NCI-H2227 (cell line): Measurements from ENCODE around the gene GASK1A.

Experiments
- DNase-seq: peaks from one replicate; lab custom pipeline; 2025; ENCODE audit not compliant: unreplicated experiment; lab: John Stamatoyannopoulos, UW

GASK1A gene

DNA sequence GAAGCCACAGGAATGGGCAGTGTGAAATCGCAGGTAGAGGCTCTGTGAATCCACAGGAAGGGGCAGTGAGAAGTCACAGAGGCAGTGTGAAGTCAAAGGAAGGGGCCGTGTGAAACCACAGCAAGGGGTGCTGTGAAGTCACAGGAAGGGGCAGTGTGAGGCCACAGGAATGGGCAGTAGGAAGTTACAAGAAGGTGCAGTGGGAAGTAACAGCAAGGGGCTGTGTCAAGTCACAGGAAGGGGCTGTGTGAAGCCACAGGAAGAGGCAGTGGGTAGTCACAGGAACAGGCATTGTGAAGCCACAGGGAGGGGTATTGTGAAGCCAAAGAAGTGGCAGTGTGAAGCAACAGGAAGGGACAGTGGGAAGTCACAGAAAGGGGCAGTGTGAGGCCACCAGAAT, 34.1 kb downstream of the GASK1A start:
- DNase-seq, result no peak

GRCh38 chr3:43013743-43014155, 34.6 kb downstream of the GASK1A start:
- no peak for DNase-seq

DNA sequence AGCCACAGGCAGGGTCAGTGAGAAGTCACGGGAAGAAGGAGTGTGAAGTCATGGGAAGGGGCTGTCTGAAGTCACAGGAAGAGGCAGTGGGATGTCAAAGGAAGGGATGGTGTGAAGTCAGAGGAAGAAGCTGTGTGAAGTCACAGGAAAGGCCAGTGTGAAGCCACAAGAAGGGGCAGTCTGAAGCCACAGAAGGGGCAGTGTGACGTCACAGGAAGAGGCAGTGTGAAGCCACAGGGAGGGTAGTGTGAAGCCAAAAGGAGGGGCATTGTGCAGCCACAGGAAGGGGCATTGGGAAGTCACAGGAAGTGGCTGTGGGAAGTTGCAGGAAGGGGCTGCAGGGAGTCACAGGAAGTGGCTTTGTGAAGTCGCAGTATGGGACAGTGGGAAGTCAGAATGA, 35.1 kb downstream of the GASK1A start:
- DNase-seq, result no peak

DNA sequence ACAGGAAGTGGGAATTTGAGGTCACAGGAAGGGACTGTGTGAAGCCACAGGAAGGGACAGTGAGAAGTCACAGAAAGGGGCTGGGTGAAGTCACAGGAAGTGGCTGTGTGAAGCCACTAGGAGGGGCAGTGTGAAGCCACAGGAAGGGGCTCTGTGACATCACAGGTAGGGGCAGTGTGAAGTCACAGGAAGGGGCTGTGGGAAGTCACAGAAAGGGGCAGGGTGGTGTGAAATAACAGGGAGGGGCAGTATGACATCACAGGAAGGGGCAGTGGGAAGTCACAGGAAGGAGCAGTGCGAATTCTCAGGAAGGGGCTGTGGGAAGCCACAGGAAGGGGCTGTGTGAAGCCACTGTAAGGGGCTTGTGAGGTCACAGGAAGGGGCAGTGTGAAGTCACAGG, 35.8 kb downstream of the GASK1A start:
- no peak for DNase-seq

DNA sequence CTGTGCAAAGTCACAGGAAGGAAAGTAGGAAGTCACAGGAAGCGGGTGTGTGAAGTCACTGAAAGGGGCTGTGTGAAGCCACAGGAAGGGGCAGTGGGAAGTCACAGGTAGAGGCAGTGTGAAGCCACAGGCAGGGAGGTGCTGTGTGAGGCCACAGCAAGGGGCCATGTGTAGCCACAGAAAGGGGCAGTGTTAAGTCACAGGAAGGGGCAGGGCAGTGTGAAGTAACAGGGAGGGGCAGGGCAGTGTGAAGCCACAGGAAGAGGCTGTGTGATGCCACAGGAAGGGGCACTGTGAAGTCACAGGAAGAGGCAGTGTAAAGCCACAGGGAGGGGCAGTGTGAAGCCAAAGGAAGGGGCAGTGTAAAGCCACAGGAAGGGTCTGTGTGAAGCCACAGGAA, 36.5 kb downstream of the GASK1A start:
- no peak for DNase-seq

DNA sequence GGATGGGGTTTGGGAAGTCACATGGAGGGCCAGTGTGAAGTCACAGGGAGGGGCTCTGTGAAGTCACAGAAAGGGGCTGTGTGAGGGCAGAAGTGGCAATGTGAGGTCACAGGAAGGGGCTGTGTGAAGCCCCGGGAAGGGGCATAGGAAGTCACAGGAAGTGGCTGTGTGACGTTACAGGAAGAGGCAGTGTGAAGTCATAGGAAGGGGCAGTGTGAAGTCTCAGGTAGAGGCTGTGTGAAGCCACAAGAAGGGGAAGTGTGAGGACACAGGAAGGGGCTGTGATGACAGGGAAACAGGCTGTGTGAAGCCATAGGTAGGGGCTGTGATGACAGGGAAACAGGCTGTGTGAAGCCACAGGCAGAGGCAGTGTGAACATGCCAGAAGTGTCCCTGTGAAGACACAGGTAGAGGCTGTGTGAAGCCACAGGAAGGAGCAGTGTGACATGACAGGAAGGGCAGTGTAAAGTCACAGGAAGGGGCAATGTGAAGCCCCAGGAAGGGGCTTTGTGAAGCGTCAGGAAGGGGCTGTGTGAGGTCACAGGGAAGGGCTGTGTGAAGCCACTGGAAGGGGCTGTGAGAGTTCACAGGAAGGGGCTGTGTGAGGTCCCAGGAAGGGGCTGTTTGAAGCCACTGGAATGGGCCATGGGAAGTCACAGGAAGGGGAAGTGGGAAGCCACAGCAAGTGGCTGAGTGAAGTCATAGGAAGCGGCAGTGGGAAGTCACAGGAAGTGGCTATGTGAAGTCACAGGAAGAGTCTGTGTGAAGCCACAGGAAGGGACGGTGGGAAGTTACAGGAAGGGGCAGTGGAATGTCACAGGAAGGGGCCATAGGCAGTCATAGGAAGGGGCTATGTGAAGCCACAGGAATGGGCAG, 37.1 kb downstream of the GASK1A start:
- no peak for DNase-seq

- DNase-seq, result no peak
These were observed 37.9 kb downstream of the GASK1A start for GRCh38 chr3:43017004-43017403.

DNA sequence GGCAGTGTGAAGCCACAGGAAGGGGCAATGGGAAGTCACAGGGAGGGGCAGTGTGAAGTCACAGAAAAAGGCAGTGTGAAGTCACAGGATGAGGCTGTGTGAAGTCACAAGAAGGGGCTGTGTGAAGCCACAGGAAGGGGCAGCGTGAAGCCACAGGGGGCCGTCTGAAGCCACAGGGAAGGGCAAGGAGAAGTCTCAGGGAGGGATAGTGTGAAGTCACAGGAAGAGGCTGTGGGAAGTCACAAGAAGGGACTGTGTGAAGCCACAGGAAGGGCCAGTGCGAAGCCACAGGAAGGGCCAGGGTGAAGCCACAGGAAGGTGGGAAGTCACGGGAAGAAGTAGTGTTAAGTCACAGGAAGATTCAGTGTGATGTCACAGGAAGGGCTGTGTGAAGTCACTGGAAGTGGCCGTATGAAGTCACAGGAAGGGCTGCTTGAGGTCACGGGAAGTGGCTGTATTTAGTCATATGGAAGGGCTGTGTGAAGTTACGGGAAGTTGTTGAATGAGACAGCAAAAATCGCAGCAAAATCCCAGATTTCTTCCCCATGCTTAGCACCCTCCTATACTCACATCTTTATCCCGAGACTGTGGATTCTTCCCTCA, 38.6 kb downstream of the GASK1A start:
- no peak for DNase-seq

GRCh38 chr3:43018246-43018645, 39.1 kb downstream of the GASK1A start:
- DNase-seq, result no peak

DNA sequence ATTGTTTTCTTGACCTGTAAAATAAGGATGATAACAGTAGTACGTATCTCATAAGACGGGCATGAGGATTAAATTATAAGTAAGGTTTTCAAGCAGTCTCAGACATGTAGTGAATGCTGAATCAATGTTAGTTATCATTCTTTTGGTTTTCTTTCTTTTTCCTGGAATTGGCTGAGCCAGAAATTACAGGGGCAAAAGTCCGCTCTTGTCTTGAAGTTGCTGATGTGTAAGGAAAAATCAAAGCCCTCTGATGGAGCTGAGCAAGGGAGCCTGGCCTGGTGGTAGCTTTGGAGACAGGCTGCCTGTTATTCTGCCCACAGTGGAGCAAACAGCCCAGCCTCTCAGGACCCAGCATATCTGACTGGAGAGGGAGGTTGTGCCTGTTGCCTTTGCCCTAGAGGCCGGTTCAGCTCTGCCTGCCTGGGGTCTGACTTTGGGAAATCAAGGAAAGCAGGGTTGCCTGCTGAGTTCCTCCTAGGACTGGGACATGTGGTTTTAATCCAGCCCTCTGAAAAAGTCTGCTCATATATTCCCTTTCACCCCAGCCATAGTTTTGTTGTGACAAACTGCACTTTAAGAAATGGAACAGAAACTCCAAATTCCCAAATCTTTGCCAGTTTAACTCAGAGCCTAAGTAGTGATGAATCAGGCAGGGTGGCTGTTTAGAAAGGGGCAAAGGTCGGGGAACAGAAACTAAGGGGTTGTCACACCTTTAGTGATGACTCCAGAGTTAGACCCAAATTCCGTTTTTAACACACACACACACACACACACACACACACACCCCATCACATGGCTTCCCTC, 40.1 kb downstream of the GASK1A start:
- no peak for DNase-seq

- DNase-seq, result no peak
These were observed 40.7 kb downstream of the GASK1A start for GRCh38 chr3:43019826-43020225.

DNA sequence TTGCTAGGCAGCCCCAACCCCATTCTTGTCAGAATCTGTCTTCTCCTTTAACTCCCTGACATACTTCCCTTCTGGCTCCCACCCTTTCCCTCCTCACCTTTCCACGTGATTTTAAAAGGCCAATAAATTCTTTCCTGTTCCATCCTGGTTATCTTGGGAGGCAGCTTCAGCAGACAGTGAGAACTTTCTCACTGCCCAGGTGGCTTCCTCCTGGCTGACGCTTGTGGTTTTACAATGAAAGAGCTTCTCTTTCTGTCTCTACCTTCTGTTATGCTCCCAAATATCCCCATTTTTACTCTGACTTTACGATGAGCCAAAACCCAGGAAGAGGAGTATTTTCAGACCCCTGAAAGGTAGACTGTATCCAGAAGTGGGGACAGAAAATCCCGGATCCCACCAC, 42.1 kb downstream of the GASK1A start:
- DNase-seq, result no peak

DNA sequence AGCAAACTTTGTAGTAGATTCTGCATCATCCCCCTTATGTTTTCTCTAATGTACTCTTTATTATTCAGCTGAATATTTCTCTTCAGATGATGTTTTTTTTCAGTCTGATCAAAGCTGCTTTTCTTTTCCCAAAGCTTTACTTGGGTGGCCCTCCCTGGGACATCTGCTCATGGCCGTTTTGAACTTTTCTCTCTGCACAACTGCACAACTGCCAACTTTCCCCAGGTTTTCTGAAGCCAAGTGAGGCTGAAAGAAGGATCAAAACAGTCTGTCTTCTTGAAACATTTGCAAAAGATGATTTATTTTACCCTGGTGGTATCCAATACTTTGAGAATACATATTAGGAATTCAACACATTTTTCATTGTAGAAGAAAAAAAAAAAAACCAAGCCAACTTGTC, 43.0 kb downstream of the GASK1A start:
- DNase-seq, result no peak

GRCh38 chr3:43023066-43023465, 44.0 kb downstream of the GASK1A start:
- no peak for DNase-seq

DNA sequence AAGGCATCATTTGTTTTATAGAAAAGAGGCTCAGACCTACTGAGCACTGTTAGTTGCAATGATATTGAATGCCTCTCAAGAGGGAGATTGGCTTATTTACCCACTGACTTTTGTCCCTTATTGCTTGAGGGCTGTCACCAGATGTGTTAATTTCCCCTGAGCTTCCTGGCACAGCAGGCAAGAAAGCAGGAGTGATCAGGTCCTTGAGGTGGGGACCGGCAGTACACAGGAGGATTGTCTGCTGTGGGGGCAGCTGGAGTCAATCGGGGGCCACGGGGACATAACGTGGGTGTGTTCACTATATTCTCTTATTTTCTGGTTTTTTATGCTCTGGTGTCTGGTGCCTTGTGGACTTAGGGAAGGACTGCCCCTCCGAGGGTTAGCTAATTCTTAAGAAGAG, 44.6 kb downstream of the GASK1A start:
- no peak for DNase-seq

DNA sequence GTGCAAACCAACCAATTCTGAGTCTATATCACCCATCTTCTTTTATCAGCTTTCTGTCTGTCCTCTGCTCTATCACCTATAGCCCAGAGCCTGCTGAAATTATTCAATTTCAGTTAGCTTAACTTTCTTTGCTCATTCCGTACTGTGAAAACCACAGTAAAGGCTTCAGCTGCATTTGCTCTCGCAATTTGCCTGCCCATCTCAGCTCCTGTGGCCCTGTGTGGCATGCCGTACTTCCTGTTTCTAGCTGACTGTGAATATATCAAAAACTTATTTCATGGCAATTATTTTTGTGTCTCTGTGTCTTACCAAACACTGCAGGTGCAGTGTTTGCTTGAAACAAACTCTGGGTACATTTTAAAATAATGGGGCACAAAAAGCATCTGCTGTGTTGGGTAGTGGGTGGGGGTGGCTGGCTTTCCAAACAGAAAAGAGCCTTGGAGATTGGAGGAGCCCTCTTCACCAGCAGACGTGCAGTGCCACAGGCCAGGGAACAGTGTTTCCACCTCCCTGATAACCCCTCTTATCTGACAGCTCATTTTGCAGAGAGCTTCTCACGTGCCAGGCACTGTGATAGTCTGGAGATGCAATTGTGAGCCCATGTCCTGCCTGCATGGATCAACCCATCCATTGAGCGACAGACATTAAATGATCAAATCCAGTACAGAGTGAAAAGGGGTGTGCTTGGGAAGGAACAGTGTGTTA, 45.2 kb downstream of the GASK1A start:
- no peak for DNase-seq

GRCh38 chr3:43025423-43025822, 46.3 kb downstream of the GASK1A start:
- DNase-seq, result no peak

GRCh38 chr3:43028001-43028400, 48.9 kb downstream of the GASK1A start:
- no peak for DNase-seq

- no peak for DNase-seq
These were observed 49.8 kb downstream of the GASK1A start for GRCh38 chr3:43028678-43029490.

DNA sequence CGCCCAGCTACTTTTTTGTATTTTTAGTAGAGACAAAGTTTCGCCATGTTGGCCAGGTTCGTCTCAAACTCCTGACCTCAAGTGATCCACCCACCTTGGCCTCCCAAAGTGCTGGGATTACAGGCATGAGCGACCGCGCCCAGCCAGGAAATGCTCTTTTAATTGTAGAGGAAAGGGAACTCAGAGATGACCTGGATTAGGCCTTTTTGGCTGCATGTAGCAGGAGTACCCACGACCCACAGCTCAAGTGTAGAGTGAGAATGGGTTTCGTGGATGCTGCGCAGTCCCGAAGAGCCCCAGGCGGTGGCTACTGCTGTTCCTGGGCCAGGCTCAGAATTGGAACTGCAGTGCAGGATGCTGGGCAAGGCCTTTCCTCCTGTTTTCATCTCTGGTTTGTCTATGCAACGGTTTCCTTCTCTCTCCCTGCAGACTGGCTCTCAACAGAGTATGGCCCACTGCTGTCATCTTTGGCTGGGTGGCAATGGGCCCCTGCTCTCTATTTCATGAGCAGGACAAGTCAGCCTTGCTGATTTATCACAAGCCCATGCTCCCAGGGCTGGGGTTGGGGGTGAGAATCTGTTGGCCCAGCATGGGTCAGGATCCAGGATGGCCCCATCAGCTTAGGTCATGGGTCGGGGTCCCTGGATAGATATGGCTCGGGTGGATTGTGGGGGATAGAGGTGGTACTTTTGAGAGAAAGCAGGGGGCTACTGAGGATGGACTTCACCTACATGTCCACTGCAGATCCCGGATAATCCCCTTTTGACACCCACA, 51.2 kb downstream of the GASK1A start:
- no peak for DNase-seq
